ENCODE data around the gene ZNF709. TPM values are rescaled to one million over a fixed set of nuclear protein-coding genes. Genes with fewer than 3 reads are reported as not detected.
"Not testable (repeated sequence)": the region's sequence is repeated elsewhere in the genome, so short reads cannot be mapped to it uniquely, and the experiment has no call there.

ZNF709 gene
- total and polyA plus RNA-seq, 2 of the 4 experiments (the other 2 are of a cell fraction): 0.50 to 3.8 TPM

GRCh38 chr19:12464769-12465168 lies 19.8 kb downstream of the ZNF709 start:
- no peak overlapping the region for H3K9ac ChIP-seq (ENCODE audit: low read depth, low read length)
- dilution Hi-C loops (cut with HindIII; ENCODE audit: low sequenced_read_pairs, unreplicated experiment) (no loop called here), in situ Hi-C loops (cut with MboI; ENCODE audit: low sequenced_read_pairs) (no loop called here), intact Hi-C loops (cut with micrococcal nuclease) (no loop called here)
- no peak overlapping the region for H2BK20ac ChIP-seq (ENCODE audit: low read depth, low read length)
- no CpG with 5 or more reads among the region's 3 CpGs for WGBS, 2 experiments (ENCODE audit: extremely low coverage in 2 of 2, insufficient read length in 1 of 2)
- 0 out of 4 replicates have a peak, but pooled peaks cover 0 to 4% of the 10 kb centered on the region in 2 experiments for H3K79me1 ChIP-seq (ENCODE audit: low read depth in 1 of 2, low read length in 2 of 2)
- H4K91ac ChIP-seq (ENCODE audit: insufficient read depth, low read depth, low read length): no peak overlapping the region
- no peaks in the 10 kb centered on the region for H3K4me1 ChIP-seq (ENCODE audit: control insufficient read depth, insufficient read depth, low read length)
- no peak overlapping the region for H4K5ac ChIP-seq (ENCODE audit: low read depth, low read length)
- H3K27ac ChIP-seq (ENCODE audit: insufficient read depth, low read length): no peak overlapping the region
- no peak overlapping the region for H3K56ac ChIP-seq (ENCODE audit: extremely low read depth, insufficient read depth, low read length)
- H3K18ac ChIP-seq (ENCODE audit: low read depth, low read length): no peak overlapping the region
- peaks cover 58% of the 10 kb centered on the region for H3K9me3 ChIP-seq (ENCODE audit: control insufficient read depth, insufficient read depth, low read length)
- no peak overlapping the region for H2AK5ac ChIP-seq (ENCODE audit: low read depth, low read length)
- H4K8ac ChIP-seq (ENCODE audit: low read depth in 2 of 2, low read length in 2 of 2): no peak overlapping the region
- no peak overlapping the region for H3K4ac ChIP-seq (ENCODE audit: low read depth, low read length)
- DNase-seq: no peak
- POLR2A ChIA-PET (ENCODE audit: unreplicated experiment): no interaction called here
- no peak overlapping the region for H3K23ac ChIP-seq (ENCODE audit: low read depth, low read length)
- H2BK120ac ChIP-seq (ENCODE audit: low read depth, low read length): no peak overlapping the region
- no peak overlapping the region for H3K14ac ChIP-seq (replicated peaks; ENCODE audit: low read depth, low read length)
- no peak overlapping the region for H2AK9ac ChIP-seq (replicated peaks; ENCODE audit: low read depth, low read length, poor library complexity)
- no peak overlapping the region for H3K4me3 ChIP-seq (ENCODE audit: insufficient read depth, low read depth, low read length)
- H3K27me3 ChIP-seq (ENCODE audit: control insufficient read depth, insufficient read depth, low read length): no peaks in the 10 kb centered on the region
- ATAC-seq (ENCODE audit: low read depth): no peak
- H3K36me3 ChIP-seq (ENCODE audit: control insufficient read depth, insufficient read depth, low read length): peaks cover 7% of the 10 kb centered on the region
- CTCF ChIA-PET: no interaction called here
- no peaks in the 10 kb centered on the region for H4K20me1 ChIP-seq (ENCODE audit: insufficient read depth, low read length)
- BruUV-seq (replicated peaks): no TSS peak
- TF ChIP-seq ELK1 (IDR thresholded peaks at IDR 0.05; ENCODE audit: borderline replicate concordance, low read depth, low read length) (no peak), RAD21 (IDR thresholded peaks at IDR 0.05; ENCODE audit: low read length) (no peak), FOS (IDR thresholded peaks at IDR 0.05; ENCODE audit: low read depth, low read length) (no peak), SMC3 (IDR thresholded peaks at IDR 0.05; ENCODE audit: low read depth, low read length) (no peak), MAFK (IDR thresholded peaks at IDR 0.05; ENCODE audit: low read depth, low read length) (no peak), MXI1 (IDR thresholded peaks at IDR 0.05; ENCODE audit: borderline replicate concordance, low read depth, low read length) (no peak)
- no peaks in the 10 kb centered on the region for H3K9me1 ChIP-seq (ENCODE audit: insufficient read depth, low read length)
- no peak overlapping the region for H3K4me2 ChIP-seq (ENCODE audit: low read depth, low read length)
- H2AFZ ChIP-seq (replicated peaks; ENCODE audit: low read length, poor library complexity): no peak overlapping the region
- no peak overlapping the region for H2BK15ac ChIP-seq (ENCODE audit: low read depth, low read length)
- H2BK5ac ChIP-seq (ENCODE audit: low read depth, low read length, poor library complexity, severe bottlenecking): no peak overlapping the region

- H3K14ac ChIP-seq (replicated peaks; ENCODE audit: low read depth, low read length); H2BK120ac ChIP-seq (ENCODE audit: low read depth, low read length); H3K79me1 ChIP-seq (ENCODE audit: low read depth in 1 of 2, low read length in 2 of 2); in situ Hi-C loops (cut with MboI; ENCODE audit: low sequenced_read_pairs); dilution Hi-C loops (cut with HindIII; ENCODE audit: low sequenced_read_pairs, unreplicated experiment); DNase-seq; H2BK20ac ChIP-seq (ENCODE audit: low read depth, low read length); H4K91ac ChIP-seq (ENCODE audit: insufficient read depth, low read depth, low read length); intact Hi-C loops (cut with micrococcal nuclease); H3K27me3 ChIP-seq (ENCODE audit: control insufficient read depth, insufficient read depth, low read length); BruUV-seq (replicated peaks); H2AK5ac ChIP-seq (ENCODE audit: low read depth, low read length); H2BK15ac ChIP-seq (ENCODE audit: low read depth, low read length); H4K5ac ChIP-seq (ENCODE audit: low read depth, low read length); CTCF ChIA-PET; H2AFZ ChIP-seq (replicated peaks; ENCODE audit: low read length, poor library complexity); H3K9ac ChIP-seq (ENCODE audit: low read depth, low read length); H3K56ac ChIP-seq (ENCODE audit: extremely low read depth, insufficient read depth, low read length); H3K4me2 ChIP-seq (ENCODE audit: low read depth, low read length); H3K23ac ChIP-seq (ENCODE audit: low read depth, low read length); H3K27ac ChIP-seq (ENCODE audit: insufficient read depth, low read length); H3K18ac ChIP-seq (ENCODE audit: low read depth, low read length); H3K4ac ChIP-seq (ENCODE audit: low read depth, low read length); H4K8ac ChIP-seq (ENCODE audit: low read depth in 2 of 2, low read length in 2 of 2); H3K4me1 ChIP-seq (ENCODE audit: control insufficient read depth, insufficient read depth, low read length); POLR2A ChIA-PET (ENCODE audit: unreplicated experiment); H2BK5ac ChIP-seq (ENCODE audit: low read depth, low read length, poor library complexity, severe bottlenecking); ATAC-seq (ENCODE audit: low read depth); H3K4me3 ChIP-seq (ENCODE audit: insufficient read depth, low read depth, low read length); H2AK9ac ChIP-seq (replicated peaks; ENCODE audit: low read depth, low read length, poor library complexity); H4K20me1 ChIP-seq (ENCODE audit: insufficient read depth, low read length); H3K36me3 ChIP-seq (ENCODE audit: control insufficient read depth, insufficient read depth, low read length); H3K9me1 ChIP-seq (ENCODE audit: insufficient read depth, low read length): not testable (repeated sequence)
- WGBS, 2 experiments (ENCODE audit: extremely low coverage in 2 of 2, insufficient read length in 1 of 2): 88% methylated on average over 3 of the region's 6 CpGs; no CpG with 5 or more reads in 1 of the 2 experiments
- peaks cover 53% of the 10 kb centered on the region for H3K9me3 ChIP-seq (ENCODE audit: control insufficient read depth, insufficient read depth, low read length)
These were observed 20.5 kb downstream of the ZNF709 start for GRCh38 chr19:12464139-12464538.
